OCI-LY1 (cell line): ENCODE results near the gene VDAC1.

ENCODE experiments used
- H2AFZ ChIP-seq: fragments of 200-600 bp; sonication (generic), shearing (Covaris generic); 2 replicates; pipeline ENCODE4 v1.6.0; 2014; ENCODE audit warnings: antibody characterized with exemption, mild to moderate bottlenecking, low read length
- H3F3A ChIP-seq: fragments of 200-600 bp; sonication (generic), shearing (Covaris generic); 2 replicates; pipeline ENCODE4 v1.6.0; 2014; ENCODE audit warnings: mild to moderate bottlenecking, antibody characterized with exemption, low read length, moderate library complexity; ENCODE audit not compliant: insufficient read depth
- H3K27ac ChIP-seq: fragments of 200-600 bp; sonication (generic); 2 replicates; pipeline ENCODE4 v1.5.1; 2014; ENCODE audit warnings: low read length, mixed run types, mild to moderate bottlenecking, low read depth; ENCODE audit not compliant: poor library complexity, severe bottlenecking
- H3K27me3 ChIP-seq: fragments of 200-600 bp; sonication (generic); 2 replicates; pipeline ENCODE4 v1.6.0; 2014; ENCODE audit warnings: antibody characterized with exemption, mild to moderate bottlenecking, low read length, moderate library complexity; ENCODE audit not compliant: insufficient read depth
- H3K36me3 ChIP-seq: fragments of 200-600 bp; sonication (generic); 2 replicates; pipeline ENCODE4 v1.6.1; 2014; ENCODE audit warnings: mild to moderate bottlenecking, antibody characterized with exemption, low read length, moderate library complexity, mixed read lengths; ENCODE audit not compliant: insufficient read depth
- H3K4me1 ChIP-seq: fragments of 200-600 bp; sonication (generic); 2 replicates; pipeline ENCODE4 v1.5.1; 2014; ENCODE audit warnings: mild to moderate bottlenecking, low read length, moderate library complexity; ENCODE audit not compliant: insufficient read depth, severe bottlenecking
- H3K4me2 ChIP-seq: fragments of 200-600 bp; sonication (generic), shearing (Covaris generic); 2 replicates; pipeline ENCODE4 v1.6.1; 2014; ENCODE audit warnings: low read length
- H3K4me3 ChIP-seq: fragments of 200-600 bp; sonication (generic); 2 replicates; pipeline ENCODE4 v1.5.1; 2014; ENCODE audit warnings: low read length, low read depth, mild to moderate bottlenecking, mixed read lengths; ENCODE audit not compliant: poor library complexity, severe bottlenecking
- H3K79me2 ChIP-seq: fragments of 200-600 bp; shearing (Covaris generic); 2 replicates; pipeline ENCODE4 v1.6.1; 2016; ENCODE audit warnings: mixed run types, low read length, mixed read lengths; ENCODE audit not compliant: insufficient read depth
- H3K9ac ChIP-seq: fragments of 200-600 bp; sonication (generic), shearing (Covaris generic); 2 replicates; pipeline ENCODE4 v1.6.1; 2014; ENCODE audit warnings: mild to moderate bottlenecking, low read length, mixed read lengths
- H3K9me2 ChIP-seq: fragments of 200-600 bp; sonication (generic), shearing (Covaris generic); 2 replicates; pipeline ENCODE4 v1.6.1; 2014; ENCODE audit warnings: low read depth, mild to moderate bottlenecking, low read length, mixed read lengths
- H3K9me3 ChIP-seq: fragments of 200-600 bp; shearing (Covaris generic); 2 replicates; pipeline ENCODE4 v1.6.1; 2014; ENCODE audit warnings: low read length, mixed read lengths
- H4K20me1 ChIP-seq: fragments of 200-600 bp; sonication (generic), shearing (Covaris generic); 2 replicates; pipeline ENCODE4 v1.6.0; 2016; ENCODE audit warnings: mild to moderate bottlenecking, low read length; ENCODE audit not compliant: insufficient read depth
- CTCF ChIP-seq: fragments of 200-600 bp; sonication (generic), shearing (Covaris generic); IDR thresholded peaks from 2 replicates; pipeline ENCODE4 v1.5.1; 2017; ENCODE audit warnings: mild to moderate bottlenecking, antibody characterized with exemption, low read length, moderate library complexity, mixed read lengths
- EZH2 ChIP-seq: fragments of 200-600 bp; sonication (generic), shearing (Covaris generic); IDR thresholded peaks from 2 replicates; pipeline ENCODE4 v1.8.0; 2017; ENCODE audit warnings: borderline replicate concordance, mixed run types, mild to moderate bottlenecking, antibody characterized with exemption, low read length, moderate library complexity, mixed read lengths

The VDAC1 gene

GRCh38 chr5:134003817-134004625 is 754 bp downstream of the VDAC1 start:
- H3K9ac ChIP-seq, result peak overlapping the region; percentile 95
- H3F3A ChIP-seq, result no peaks in the 10 kb centered on the region
- peaks cover 29% of the 10 kb centered on the region for H3K36me3 ChIP-seq
- H3K4me3 ChIP-seq, result peak overlapping the region; percentile 68
- peak overlapping the region; percentile 8 for H3K27ac ChIP-seq
- H2AFZ ChIP-seq, result no peak overlapping the region
- TF ChIP-seq CTCF, result no peak
- TF ChIP-seq EZH2, result no peak
- no peaks in the 10 kb centered on the region for H3K9me2 ChIP-seq
- no peaks in the 10 kb centered on the region for H3K27me3 ChIP-seq
- H3K4me1 ChIP-seq, result peaks cover 46% of the 10 kb centered on the region
- H3K79me2 ChIP-seq, result peaks cover 41% of the 10 kb centered on the region
- H3K9me3 ChIP-seq, result no peaks in the 10 kb centered on the region
- peak overlapping the region; percentile 83 for H3K4me2 ChIP-seq
- no peaks in the 10 kb centered on the region for H4K20me1 ChIP-seq

- Histone ChIP-seq H3F3A (no peaks in the 10 kb centered on the region), H3K27ac (peak overlapping the region; percentile 8), H2AFZ (no peak overlapping the region), H3K4me1 (peaks cover 51% of the 10 kb centered on the region), H4K20me1 (no peaks in the 10 kb centered on the region), H3K9me2 (no peaks in the 10 kb centered on the region), H3K27me3 (no peaks in the 10 kb centered on the region), H3K79me2 (peaks cover 45% of the 10 kb centered on the region), H3K4me3 (peak overlapping the region; percentile 68), H3K4me2 (peak overlapping the region; percentile 83), H3K9ac (peak overlapping the region; percentile 95), H3K9me3 (no peaks in the 10 kb centered on the region), H3K36me3 (peaks cover 29% of the 10 kb centered on the region)
- TF ChIP-seq EZH2 (no peak), CTCF (no peak)
Observed at GRCh38 chr5:134003064-134003816, 1.5 kb downstream of the VDAC1 start.

- peaks cover 29% of the 10 kb centered on the region for H3K36me3 ChIP-seq
- no peak overlapping the region for H3K27ac ChIP-seq
- peak overlapping the region; percentile 68 for H3K4me3 ChIP-seq
- no peak overlapping the region for H2AFZ ChIP-seq
- H3K9me2 ChIP-seq, result no peaks in the 10 kb centered on the region
- peak overlapping the region; percentile 30; the same call in 1 of the 2 replicates for H3K9ac ChIP-seq
- H3K4me2 ChIP-seq, result peak overlapping the region; percentile 83
- H3F3A ChIP-seq, result no peaks in the 10 kb centered on the region
- H3K27me3 ChIP-seq, result no peaks in the 10 kb centered on the region
- H3K9me3 ChIP-seq, result no peaks in the 10 kb centered on the region
- TF ChIP-seq CTCF, result no peak
- TF ChIP-seq EZH2, result no peak
- peaks cover 54% of the 10 kb centered on the region for H3K4me1 ChIP-seq
- no peaks in the 10 kb centered on the region for H4K20me1 ChIP-seq
- peaks cover 50% of the 10 kb centered on the region for H3K79me2 ChIP-seq
Observed at GRCh38 chr5:134001938-134002731, 2.6 kb downstream of the VDAC1 start.
